SK-N-SH (cell line): Measurements from ENCODE around the gene MMP2. TPM values are rescaled to one million over a fixed set of nuclear protein-coding genes. Genes with fewer than 3 reads are reported as not detected.

ENCODE experiments used
- CTCF ChIA-PET: fragments of 300-600, 350-600 bp; formaldehyde crosslinking; extraction: SDS; loops from one replicate; lab custom pipeline; 2021; lab: Yijun Ruan, JAX
- POLR2A ChIA-PET: fragments of 350-600 bp; sonication (Branson Sonifier 250); formaldehyde crosslinking; extraction: SDS; loops from one replicate; lab custom pipeline; 2020; ENCODE audit warnings: antibody characterized with exemption, inconsistent platforms; lab: Yijun Ruan, JAX
- DNase-seq: peaks from one replicate; pipeline ENCODE4 v3.0.0; 2012
- H2AFZ ChIP-seq: fragments of 200-600 bp; sonication (generic); 2 replicates; pipeline ENCODE4 v1.8.1; 2016; ENCODE audit warnings: antibody characterized with exemption, mild to moderate bottlenecking, low read depth
- H3F3A ChIP-seq: fragments of 200-600 bp; sonication (generic); replicated peaks from 2 replicates; pipeline ENCODE3; 2016; ENCODE audit warnings: antibody characterized with exemption, mild to moderate bottlenecking; ENCODE audit not compliant: insufficient read depth
- H3K27ac ChIP-seq, 2 experiments: fragments of 200-500 bp in 1 of 2; fragments of 200-600 bp in 1 of 2; sonication (Bioruptor generic) in 1 of 2; sonication (generic), shearing (Covaris generic) in 1 of 2; 2 replicates each; pipeline versions ENCODE4 v1.5.1 to v1.6.1; 2014 to 2016; ENCODE audit warnings: low read depth in 2 of 2, inconsistent platforms in 1 of 2, low read length in 1 of 2, mild to moderate bottlenecking in 1 of 2, mixed read lengths in 1 of 2
- H3K27me3 ChIP-seq: fragments of 200-600 bp; sonication (generic), shearing (Covaris generic); 2 replicates; pipeline ENCODE4 v1.6.1; 2016; ENCODE audit warnings: mixed run types; ENCODE audit not compliant: insufficient read depth
- H3K36me3 ChIP-seq, 2 experiments: fragments of 200-500 bp in 1 of 2; fragments of 200-600 bp in 1 of 2; sonication (Bioruptor generic) in 1 of 2; sonication (generic) in 1 of 2; replicated peaks in 1 of 2; 2 replicates each; pipeline versions ENCODE3 to v1.5.1; 2014 to 2016; ENCODE audit warnings: low read length in 1 of 2, mild to moderate bottlenecking in 1 of 2; ENCODE audit not compliant: insufficient read depth in 2 of 2, control insufficient read depth in 1 of 2
- H3K4me1 ChIP-seq, 2 experiments: fragments of 200-500 bp in 1 of 2; fragments of 200-600 bp in 1 of 2; sonication (Bioruptor generic) in 1 of 2; sonication (generic), shearing (Covaris generic) in 1 of 2; 2 replicates each; pipeline versions ENCODE4 v1.5.1 to v1.6.1; 2014 to 2016; ENCODE audit warnings: low read depth in 1 of 2, low read length in 1 of 2, mixed run types in 1 of 2; ENCODE audit not compliant: insufficient read depth in 2 of 2, control insufficient read depth in 1 of 2
- H3K4me2 ChIP-seq: fragments of 200-600 bp; sonication (generic), shearing (Covaris generic); 2 replicates; pipeline ENCODE4 v1.6.1; 2017; ENCODE audit warnings: mixed run types
- H3K4me3 ChIP-seq, 2 experiments: fragments of 200-500 bp in 1 of 2; fragments of 200-600 bp in 1 of 2; sonication (Bioruptor generic) in 1 of 2; sonication (generic), shearing (Covaris generic) in 1 of 2; 2 replicates each; pipeline versions ENCODE4 v1.5.1 to v1.8.1; 2014 to 2016; ENCODE audit warnings: low read depth in 2 of 2, inconsistent platforms in 1 of 2, low read length in 1 of 2, mild to moderate bottlenecking in 1 of 2, mixed read lengths in 1 of 2, moderate library complexity in 1 of 2
- H3K79me2 ChIP-seq: fragments of 200-600 bp; sonication (generic); 2 replicates; pipeline ENCODE4 v1.8.1; 2017; ENCODE audit warnings: mild to moderate bottlenecking; ENCODE audit not compliant: insufficient read depth
- H3K9ac ChIP-seq: fragments of 200-600 bp; sonication (generic); 2 replicates; pipeline ENCODE4 v1.6.1; 2017; ENCODE audit warnings: mixed run types
- H3K9me2 ChIP-seq: fragments of 200-600 bp; sonication (generic); 2 replicates; pipeline ENCODE4 v1.6.1; 2017; ENCODE audit warnings: mixed run types
- H3K9me3 ChIP-seq: fragments of 200-600 bp; sonication (generic); 2 replicates; pipeline ENCODE4 v1.6.1; 2017; ENCODE audit warnings: mixed run types, mild to moderate bottlenecking, moderate library complexity
- H4K20me1 ChIP-seq: fragments of 200-600 bp; sonication (generic); 2 replicates; pipeline ENCODE4 v1.6.1; 2017; ENCODE audit warnings: mild to moderate bottlenecking, mixed run types; ENCODE audit not compliant: insufficient read depth
- CHD2 ChIP-seq: fragments of 150-350 bp; IDR thresholded peaks from 2 replicates; pipeline ENCODE4 v1.6.1; 2018; ENCODE audit warnings: low read length; ENCODE audit not compliant: partially characterized antibody
- EZH2phosphoT487 ChIP-seq: fragments of 200-600 bp; sonication (generic); IDR thresholded peaks from 2 replicates; pipeline ENCODE4 v1.6.1; 2017; ENCODE audit warnings: low read depth, mixed run types, mild to moderate bottlenecking, antibody characterized with exemption, moderate library complexity, borderline replicate concordance
- FOSL2 ChIP-seq: IDR thresholded peaks from 2 replicates; pipeline ENCODE4 v1.4.0; 2012; ENCODE audit warnings: low read depth, mild to moderate bottlenecking, moderate library complexity, borderline replicate concordance
- FOXM1 ChIP-seq: IDR thresholded peaks from 2 replicates; pipeline ENCODE4 v1.4.0; 2012; ENCODE audit warnings: low read depth, mild to moderate bottlenecking
- GABPA ChIP-seq: IDR thresholded peaks from 2 replicates; pipeline ENCODE4 v1.4.0; 2012; ENCODE audit warnings: low read depth, mild to moderate bottlenecking
- IRF3 ChIP-seq: fragments of 150-350 bp; IDR thresholded peaks from 2 replicates; pipeline ENCODE4 v1.6.1; 2016; ENCODE audit warnings: mild to moderate bottlenecking, low read depth, low read length
- JUND ChIP-seq: IDR thresholded peaks from 2 replicates; pipeline ENCODE4 v1.4.0; 2012
- MAX ChIP-seq: IDR thresholded peaks from 2 replicates; pipeline ENCODE4 v1.4.0; 2012; ENCODE audit warnings: low read depth
- MXI1 ChIP-seq: IDR thresholded peaks from 2 replicates; pipeline ENCODE4 v1.6.1; 2012; ENCODE audit warnings: mild to moderate bottlenecking, low read depth, low read length, improper control_type of control experiment
- RAD21 ChIP-seq: IDR thresholded peaks from 2 replicates; pipeline ENCODE4 v1.6.1; 2012; ENCODE audit warnings: mild to moderate bottlenecking, low read length
- RCOR1 ChIP-seq: fragments of 150-350 bp; IDR thresholded peaks from 2 replicates; pipeline ENCODE4 v1.6.1; 2017; ENCODE audit warnings: antibody characterized with exemption, low read length
- REST ChIP-seq: IDR thresholded peaks from 2 replicates; pipeline ENCODE4 v1.6.1; 2012; ENCODE audit warnings: mild to moderate bottlenecking, low read depth, low read length, moderate library complexity
- RXRA ChIP-seq: IDR thresholded peaks from 2 replicates; pipeline ENCODE4 v1.4.0; 2012; ENCODE audit warnings: low read depth, mild to moderate bottlenecking, borderline replicate concordance
- SIN3A ChIP-seq: IDR thresholded peaks from 2 replicates; pipeline ENCODE4 v1.6.1; 2012; ENCODE audit warnings: low read depth, mild to moderate bottlenecking, low read length, moderate library complexity, borderline replicate concordance
- YY1 ChIP-seq: IDR thresholded peaks from 2 replicates; pipeline ENCODE4 v1.4.0; 2012; ENCODE audit warnings: low read depth, mild to moderate bottlenecking
- ZBTB33 ChIP-seq: IDR thresholded peaks from 2 replicates; pipeline ENCODE4 v1.4.0; 2012; ENCODE audit warnings: low read depth, borderline replicate concordance
- WGBS: methylation state at CpG from one replicate; pipeline ENCODE4 v1.1.6; 2017; ENCODE audit warnings: low lambda C conversion rate; 5-methylcytosine and 5-hydroxymethylcytosine counted together
- polyA plus RNA-seq, 3 experiments: library from polyadenylated mRNA; depleted of rRNA; stranded (reverse); fragments of >200 nt; gene quantifications; 2 replicates each; pipeline ENCODE4 v1.2.3, GENCODE V29; 2012
- TF ChIP-seq, protein P1 (sequence below): IDR thresholded peaks from 2 replicates; pipeline ENCODE4 v1.4.0; 2012; ENCODE audit warnings: low read depth, borderline replicate concordance

Gene MMP2
- polyA plus RNA-seq, 1 of the 3 experiments (the other 2 are of a cell fraction) = 1,101 TPM

- Histone ChIP-seq H3K9me2 (no peaks in the 10 kb centered on the region), H3K4me3 (peak overlapping the region; percentile 88 to 96), H3K79me2 (peaks cover 53% of the 10 kb centered on the region), H4K20me1 (peaks cover 26% of the 10 kb centered on the region), H2AFZ (no peak overlapping the region), H3K4me1 (peaks cover 10 to 30% of the 10 kb centered on the region in 2 experiments), H3K9me3 (no peaks in the 10 kb centered on the region), H3F3A (peaks cover 14% of the 10 kb centered on the region), H3K27ac (peak overlapping the region; percentile 74 to 98), H3K9ac (peak overlapping the region; percentile 94), H3K36me3 (peaks cover 31 to 32% of the 10 kb centered on the region in 2 experiments), H3K27me3 (no peaks in the 10 kb centered on the region), H3K4me2 (peak overlapping the region; percentile 90)
- POLR2A ChIA-PET = interaction anchor here (1.3 to 1.8 kb wide), 4 partner anchors 15 to 176 kb away, joined by 5 to 8 read pairs (median 6); partner anchors contain the start of gene SLC6A2
- 2% methylated on average over 14 of the region's 41 CpGs for WGBS
- DNase-seq = peak; percentile 58
- CTCF ChIA-PET = interaction anchor here (0.7 to 3.5 kb wide), 11 partner anchors 10 to 225 kb away, joined by 3 to 22 read pairs (median 6); partner anchors contain the start of gene SLC6A2
- TF ChIP-seq SIN3A = no peak
- TF ChIP-seq EZH2phosphoT487 = no peak
- TF ChIP-seq RAD21 = no peak
- no peak for TF ChIP-seq JUND
- TF ChIP-seq IRF3 = no peak
- TF ChIP-seq RCOR1 = no peak
- TF ChIP-seq ZBTB33 = no peak
- no peak for TF ChIP-seq FOXM1
- TF ChIP-seq CHD2 = no peak
- no peak for TF ChIP-seq YY1
- TF ChIP-seq GABPA = no peak
- TF ChIP-seq MAX = no peak
- TF ChIP-seq RXRA = no peak
- no peak for TF ChIP-seq REST
- TF ChIP-seq MXI1 = no peak; the same call in 1 of the 2 replicates
- TF ChIP-seq, protein P1, sequence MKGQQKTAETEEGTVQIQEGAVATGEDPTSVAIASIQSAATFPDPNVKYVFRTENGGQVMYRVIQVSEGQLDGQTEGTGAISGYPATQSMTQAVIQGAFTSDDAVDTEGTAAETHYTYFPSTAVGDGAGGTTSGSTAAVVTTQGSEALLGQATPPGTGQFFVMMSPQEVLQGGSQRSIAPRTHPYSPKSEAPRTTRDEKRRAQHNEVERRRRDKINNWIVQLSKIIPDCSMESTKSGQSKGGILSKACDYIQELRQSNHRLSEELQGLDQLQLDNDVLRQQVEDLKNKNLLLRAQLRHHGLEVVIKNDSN = no peak
- TF ChIP-seq FOSL2 = no peak
Measured at GRCh38 chr16:55479430-55480140, 587 bp downstream of the MMP2 start.
